ENCODE measurements around the gene MECP2. TPM values are rescaled to one million over a fixed set of nuclear protein-coding genes. Genes with fewer than 3 reads are reported as not detected.
"Not testable (repeated sequence)": the region's sequence is repeated elsewhere in the genome, so short reads cannot be mapped to it uniquely, and the experiment has no call there.

Gene MECP2
- total RNA-seq, 1 experiment from 2014 or later = 47.3 TPM

- Histone ChIP-seq H3K36me3 (ENCODE audit: low read depth, low read length) (no peaks in the 10 kb centered on the region), H3K4me3 (ENCODE audit: low read length) (no peak overlapping the region), H3K9me2 (replicated peaks; ENCODE audit: low read length) (no peaks in the 10 kb centered on the region), H3K9ac (ENCODE audit: low read length) (no peak overlapping the region), H4K20me1 (ENCODE audit: low read length) (no peaks in the 10 kb centered on the region), H3F3A (ENCODE audit: low read length, unreplicated experiment) (no peaks in the 10 kb centered on the region), H3K27me3 (ENCODE audit: low read length) (no peaks in the 10 kb centered on the region), H3K4me1 (ENCODE audit: insufficient read depth, low read length) (no peaks in the 10 kb centered on the region), H2AFZ (ENCODE audit: low read length) (no peak overlapping the region), H3K9me3 (ENCODE audit: low read length) (no peaks in the 10 kb centered on the region), H3K79me2 (ENCODE audit: low read length) (no peaks in the 10 kb centered on the region), H3K27ac (ENCODE audit: low read length) (no peak overlapping the region), H3K4me2 (ENCODE audit: low read length) (no peak overlapping the region)
- intact Hi-C loops (cut with micrococcal nuclease) = no loop called here
- ChIA-PET POLR2A (ENCODE audit: unreplicated experiment) (no interaction called here), CTCF (no interaction called here)
- TF ChIP-seq EZH2 (IDR thresholded peaks at IDR 0.05; ENCODE audit: low read length, unreplicated experiment) (no peak), CTCF (conservative IDR thresholded peaks at IDR 0.05; ENCODE audit: low read depth, low read length) (no peak), EZH2phosphoT487 (IDR thresholded peaks at IDR 0.05; ENCODE audit: borderline replicate concordance, low read length) (no peak)
- DNase-seq = no peak
- ATAC-seq = no peak
- no TSS peak for BruUV-seq (replicated peaks)
Observed at GRCh38 chrX:153981771-153982533, 115.6 kb downstream of the MECP2 start.

GRCh38 chrX:153981231-153981630 is 116.3 kb downstream of the MECP2 start:
- Histone ChIP-seq H3K9me2 (replicated peaks; ENCODE audit: low read length) (no peaks in the 10 kb centered on the region), H2AFZ (ENCODE audit: low read length) (no peak overlapping the region), H3K36me3 (ENCODE audit: low read depth, low read length) (no peaks in the 10 kb centered on the region), H4K20me1 (ENCODE audit: low read length) (no peaks in the 10 kb centered on the region), H3K27ac (ENCODE audit: low read length) (no peak overlapping the region), H3K4me2 (ENCODE audit: low read length) (no peak overlapping the region), H3F3A (ENCODE audit: low read length, unreplicated experiment) (no peaks in the 10 kb centered on the region), H3K79me2 (ENCODE audit: low read length) (no peaks in the 10 kb centered on the region), H3K4me3 (ENCODE audit: low read length) (no peak overlapping the region), H3K9ac (ENCODE audit: low read length) (no peak overlapping the region), H3K27me3 (ENCODE audit: low read length) (no peaks in the 10 kb centered on the region), H3K4me1 (ENCODE audit: insufficient read depth, low read length) (no peaks in the 10 kb centered on the region), H3K9me3 (ENCODE audit: low read length) (no peaks in the 10 kb centered on the region)
- intact Hi-C loops (cut with micrococcal nuclease) = no loop called here
- DNase-seq (no peak), ATAC-seq (no peak)
- ChIA-PET CTCF (no interaction called here), POLR2A (ENCODE audit: unreplicated experiment) (no interaction called here)
- TF ChIP-seq CTCF (conservative IDR thresholded peaks at IDR 0.05; ENCODE audit: low read depth, low read length) (no peak), EZH2 (IDR thresholded peaks at IDR 0.05; ENCODE audit: low read length, unreplicated experiment) (no peak)
- no TSS peak for BruUV-seq (replicated peaks)

DNA sequence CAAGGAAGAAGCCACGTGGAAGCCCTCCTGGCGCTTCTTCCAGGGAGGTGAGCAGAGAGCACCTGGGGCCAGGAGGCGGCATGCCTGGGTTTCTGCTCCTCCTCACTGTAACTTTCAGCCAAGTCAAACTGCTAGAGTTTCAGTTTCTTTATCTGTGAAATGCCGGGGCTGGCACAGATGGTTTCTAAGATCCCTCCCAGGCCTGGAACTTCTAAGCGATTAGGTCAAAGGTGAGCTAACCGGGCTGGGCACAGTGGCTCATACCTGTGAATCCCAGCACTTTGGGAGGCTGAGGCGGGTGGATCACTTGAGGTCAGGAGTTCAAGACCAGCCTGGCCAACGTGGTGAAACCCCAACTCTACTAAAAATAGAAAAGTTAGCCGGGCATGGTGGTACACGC is 117.1 kb downstream of the MECP2 start:
- H3K9me3 ChIP-seq (ENCODE audit: low read length); H3K9me2 ChIP-seq (replicated peaks; ENCODE audit: low read length); BruUV-seq (replicated peaks); H3K27me3 ChIP-seq (ENCODE audit: low read length); H3K4me3 ChIP-seq (ENCODE audit: low read length); H3K4me1 ChIP-seq (ENCODE audit: insufficient read depth, low read length); H3K36me3 ChIP-seq (ENCODE audit: low read depth, low read length); H4K20me1 ChIP-seq (ENCODE audit: low read length); H3K79me2 ChIP-seq (ENCODE audit: low read length); CTCF ChIA-PET; intact Hi-C loops (cut with micrococcal nuclease); H3K4me2 ChIP-seq (ENCODE audit: low read length); H3F3A ChIP-seq (ENCODE audit: low read length, unreplicated experiment); H3K27ac ChIP-seq (ENCODE audit: low read length); ATAC-seq; H3K9ac ChIP-seq (ENCODE audit: low read length); H2AFZ ChIP-seq (ENCODE audit: low read length); DNase-seq; POLR2A ChIA-PET (ENCODE audit: unreplicated experiment): not testable (repeated sequence)

Measured in PC-3 (cell line).